ENCODE data around the gene VANGL2. TPM values are rescaled to one million over a fixed set of nuclear protein-coding genes. Genes with fewer than 3 reads are reported as not detected.

Gene VANGL2
- total and polyA plus RNA-seq, 9 donors: 5.6 to 18.4 (median 9.7) TPM

GRCh38 chr1:160420881-160421842, 20.8 kb downstream of the VANGL2 start:
- Histone ChIP-seq H3K4me1 (ENCODE audit: insufficient read depth) (no peaks in the 10 kb centered on the region), H3K4me3 (no peak overlapping the region), H3K27me3 (no peaks in the 10 kb centered on the region), H3K27ac (no peak overlapping the region), H3K36me3 (no peaks in the 10 kb centered on the region), H3K9me3 (no peaks in the 10 kb centered on the region)
- TF ChIP-seq EP300 (IDR thresholded peaks at IDR 0.05) (no peak), CTCF (IDR thresholded peaks at IDR 0.05) (no peak), POLR2A (IDR thresholded peaks at IDR 0.05) (no peak)
- no peak for DNase-seq
- 86 to 95% (median 93%) methylated on average over 7 of the region's 7 CpGs for WGBS, 3 donors
- intact Hi-C loops (cut with DNase I): loop anchor here in 1 of 4 donors (10.0 kb wide), 1 partner anchor 194 kb away; no protein-coding TSS in a partner anchor

GRCh38 chr1:160421881-160422280, 21.5 kb downstream of the VANGL2 start:
- 89 to 91% (median 89%) methylated on average over 5 of the region's 5 CpGs for WGBS, 3 donors
- H3K36me3 ChIP-seq: no peaks in the 10 kb centered on the region

GRCh38 chr1:160423966-160424365, 23.6 kb downstream of the VANGL2 start:
- intact Hi-C loops (cut with DNase I): loop anchor here in 1 of 4 donors (10.0 kb wide), 1 partner anchor 191 kb away; no protein-coding TSS in a partner anchor
- no peak for DNase-seq
- H3K27ac ChIP-seq: no peak overlapping the region
- H3K4me1 ChIP-seq (ENCODE audit: insufficient read depth): no peaks in the 10 kb centered on the region
- H3K27me3 ChIP-seq: no peaks in the 10 kb centered on the region
- no peak overlapping the region for H3K4me3 ChIP-seq
- TF ChIP-seq EP300 (IDR thresholded peaks at IDR 0.05): no peak
- TF ChIP-seq POLR2A (IDR thresholded peaks at IDR 0.05): no peak
- TF ChIP-seq CTCF (IDR thresholded peaks at IDR 0.05): no peak
- WGBS, 3 donors: 94 to 99% (median 96%) methylated on average over 7 of the region's 7 CpGs
- H3K36me3 ChIP-seq: no peaks in the 10 kb centered on the region
- H3K9me3 ChIP-seq: no peaks in the 10 kb centered on the region

More at GRCh38 chr1:160421881-160422280, 21.5 kb downstream of the VANGL2 start:
- no peak overlapping the region for H3K27ac ChIP-seq
- no peaks in the 10 kb centered on the region for H3K4me1 ChIP-seq (ENCODE audit: insufficient read depth)
- TF ChIP-seq EP300 (IDR thresholded peaks at IDR 0.05) (no peak), CTCF (IDR thresholded peaks at IDR 0.05) (no peak), POLR2A (IDR thresholded peaks at IDR 0.05) (no peak)
- no peaks in the 10 kb centered on the region for H3K9me3 ChIP-seq
- H3K4me3 ChIP-seq: no peak overlapping the region
- intact Hi-C loops (cut with DNase I): loop anchor here in 1 of 4 donors (10.0 kb wide), 1 partner anchor 193 kb away; no protein-coding TSS in a partner anchor
- no peak for DNase-seq
- H3K27me3 ChIP-seq: no peaks in the 10 kb centered on the region

GRCh38 chr1:160425847-160426246, 25.5 kb downstream of the VANGL2 start:
- Histone ChIP-seq H3K4me3 (no peak overlapping the region), H3K27ac (no peak overlapping the region), H3K9me3 (no peaks in the 10 kb centered on the region), H3K36me3 (no peaks in the 10 kb centered on the region), H3K4me1 (ENCODE audit: insufficient read depth) (no peaks in the 10 kb centered on the region), H3K27me3 (no peaks in the 10 kb centered on the region)
- TF ChIP-seq EP300 (IDR thresholded peaks at IDR 0.05) (no peak), CTCF (IDR thresholded peaks at IDR 0.05) (no peak), POLR2A (IDR thresholded peaks at IDR 0.05) (no peak)
- intact Hi-C loops (cut with DNase I): loop anchor here in 1 of 4 donors (10.0 kb wide), 1 partner anchor 189 kb away; no protein-coding TSS in a partner anchor
- 79 to 85% (median 79%) methylated on average over 5 of the region's 5 CpGs for WGBS, 3 donors
- no peak for DNase-seq

All from ovary (tissue), 9 donors.